Nephron (organoid): Measurements from ENCODE around the gene ARAP2.

ENCODE experiments used
- H3K27ac Mint-ChIP-seq, 3 experiments: 2 replicates each; pipeline ENCODE4 v1.8.0; 2020; ENCODE audit warnings: mixed read lengths in 3 of 3, mild to moderate bottlenecking in 2 of 3, moderate library complexity in 1 of 3
- H3K27me3 Mint-ChIP-seq: 2 replicates; pipeline ENCODE4 v1.8.0; 2021; ENCODE audit warnings: low read depth, mild to moderate bottlenecking, moderate library complexity, mixed read lengths
- H3K36me3 Mint-ChIP-seq: 2 replicates; pipeline ENCODE4 v1.8.0; 2020; ENCODE audit warnings: low read depth, mixed read lengths
- H3K4me1 Mint-ChIP-seq: 2 replicates; pipeline ENCODE4 v1.8.0; 2020; ENCODE audit warnings: mixed read lengths
- H3K4me3 Mint-ChIP-seq, 3 experiments: 2 replicates each; pipeline ENCODE4 v1.8.0; 2020; ENCODE audit warnings: mild to moderate bottlenecking in 3 of 3, mixed read lengths in 3 of 3, moderate library complexity in 2 of 3
- H3K9me3 Mint-ChIP-seq: 2 replicates; pipeline ENCODE4 v1.8.0; 2020; ENCODE audit warnings: mixed read lengths
- TF ChIP-seq, protein P1 (sequence below), 3 experiments: fragments of 200-600 bp; sonication (generic); IDR thresholded peaks; one replicate each; pipeline ENCODE4 v1.5.0; 2021; ENCODE audit warnings: antibody characterized with exemption in 3 of 3; ENCODE audit not compliant: unreplicated experiment in 3 of 3

ARAP2 gene

GRCh38 chr4:36086261-36086786, 158.0 kb downstream of the ARAP2 start:
- Mint-ChIP-seq H3K27ac (no peak overlapping the region), H3K36me3 (no peaks in the 10 kb centered on the region), H3K27me3 (no peaks in the 10 kb centered on the region), H3K4me3 (no peak overlapping the region), H3K9me3 (no peaks in the 10 kb centered on the region), H3K4me1 (peaks cover 4% of the 10 kb centered on the region)
- TF ChIP-seq, protein P1, sequence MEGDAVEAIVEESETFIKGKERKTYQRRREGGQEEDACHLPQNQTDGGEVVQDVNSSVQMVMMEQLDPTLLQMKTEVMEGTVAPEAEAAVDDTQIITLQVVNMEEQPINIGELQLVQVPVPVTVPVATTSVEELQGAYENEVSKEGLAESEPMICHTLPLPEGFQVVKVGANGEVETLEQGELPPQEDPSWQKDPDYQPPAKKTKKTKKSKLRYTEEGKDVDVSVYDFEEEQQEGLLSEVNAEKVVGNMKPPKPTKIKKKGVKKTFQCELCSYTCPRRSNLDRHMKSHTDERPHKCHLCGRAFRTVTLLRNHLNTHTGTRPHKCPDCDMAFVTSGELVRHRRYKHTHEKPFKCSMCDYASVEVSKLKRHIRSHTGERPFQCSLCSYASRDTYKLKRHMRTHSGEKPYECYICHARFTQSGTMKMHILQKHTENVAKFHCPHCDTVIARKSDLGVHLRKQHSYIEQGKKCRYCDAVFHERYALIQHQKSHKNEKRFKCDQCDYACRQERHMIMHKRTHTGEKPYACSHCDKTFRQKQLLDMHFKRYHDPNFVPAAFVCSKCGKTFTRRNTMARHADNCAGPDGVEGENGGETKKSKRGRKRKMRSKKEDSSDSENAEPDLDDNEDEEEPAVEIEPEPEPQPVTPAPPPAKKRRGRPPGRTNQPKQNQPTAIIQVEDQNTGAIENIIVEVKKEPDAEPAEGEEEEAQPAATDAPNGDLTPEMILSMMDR (IDR thresholded peaks at IDR 0.05; ENCODE audit: unreplicated experiment in 3 of 3) = no peak

DNA sequence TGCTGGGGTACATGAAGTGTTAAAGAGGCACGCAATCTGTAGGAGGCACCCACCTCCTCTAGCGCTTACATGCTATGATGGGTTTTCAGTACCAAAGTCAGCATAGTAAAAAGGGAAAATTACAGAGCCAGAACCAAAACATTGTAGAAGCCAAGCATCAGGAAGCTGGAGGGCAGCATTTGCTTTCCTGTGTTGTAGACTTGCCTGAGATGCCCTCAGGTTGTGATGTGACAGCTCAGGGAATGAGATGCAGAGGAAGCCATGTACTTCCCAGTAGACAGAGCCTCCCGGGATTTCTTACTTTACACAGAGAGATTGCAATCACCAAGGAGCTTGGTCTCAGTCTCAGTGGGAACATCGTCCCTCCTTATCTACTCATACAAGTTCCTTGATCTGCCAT, 161.5 kb downstream of the ARAP2 start:
- Mint-ChIP-seq H3K36me3 (no peaks in the 10 kb centered on the region), H3K4me3 (no peak overlapping the region), H3K27me3 (no peaks in the 10 kb centered on the region), H3K4me1 (no peaks in the 10 kb centered on the region), H3K27ac (no peak overlapping the region), H3K9me3 (no peaks in the 10 kb centered on the region)
- TF ChIP-seq, protein P1 (IDR thresholded peaks at IDR 0.05; ENCODE audit: unreplicated experiment in 3 of 3) = no peak

DNA sequence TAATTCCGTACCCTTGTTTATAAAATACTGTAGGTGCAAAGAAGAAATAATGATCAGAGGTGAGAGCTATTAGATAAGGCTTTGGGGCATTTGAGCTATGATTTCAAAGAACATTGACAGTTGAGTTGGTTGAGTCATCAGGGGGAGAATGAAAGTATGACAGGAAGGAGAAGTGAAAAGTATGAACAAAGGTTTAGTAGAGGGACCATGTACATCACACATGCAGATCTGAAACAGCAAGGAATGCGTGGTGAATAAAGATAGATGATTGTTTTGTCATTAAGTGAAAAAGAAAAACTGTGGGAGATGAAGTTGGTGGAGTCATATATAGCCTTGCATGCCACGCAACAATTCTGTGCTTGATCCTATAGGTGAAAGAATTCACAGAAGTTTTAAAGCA, 163.1 kb downstream of the ARAP2 start:
- no peak overlapping the region for H3K4me3 Mint-ChIP-seq
- H3K4me1 Mint-ChIP-seq = no peaks in the 10 kb centered on the region

DNA sequence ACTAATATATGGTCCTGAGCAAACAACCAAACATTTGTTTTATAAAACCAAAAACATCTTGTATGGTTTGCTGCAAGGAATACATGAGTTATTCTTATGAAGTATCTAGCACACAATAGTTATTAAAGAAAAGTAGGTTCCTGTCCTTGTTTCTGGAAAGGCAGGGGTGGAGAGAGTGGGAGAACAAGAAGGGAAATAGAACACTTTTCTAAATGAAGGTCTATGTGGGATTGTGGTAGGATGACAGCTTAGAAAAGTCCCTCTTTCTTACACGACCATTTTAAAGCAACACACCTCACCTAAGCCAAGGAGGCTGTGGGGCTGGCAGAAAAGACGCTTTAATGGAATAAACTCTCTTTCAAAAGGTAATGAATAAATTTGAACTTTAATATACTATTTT, 164.6 kb downstream of the ARAP2 start:
- TF ChIP-seq, protein P1 (IDR thresholded peaks at IDR 0.05; ENCODE audit: unreplicated experiment in 3 of 3) = no peak
- H3K27ac Mint-ChIP-seq = no peak overlapping the region
- no peaks in the 10 kb centered on the region for H3K4me1 Mint-ChIP-seq
- H3K4me3 Mint-ChIP-seq = no peak overlapping the region
- no peaks in the 10 kb centered on the region for H3K9me3 Mint-ChIP-seq
- H3K36me3 Mint-ChIP-seq = no peaks in the 10 kb centered on the region
- H3K27me3 Mint-ChIP-seq = no peaks in the 10 kb centered on the region

More for the DNA sequence above, 163.1 kb downstream of the ARAP2 start:
- no peak overlapping the region for H3K27ac Mint-ChIP-seq
- no peaks in the 10 kb centered on the region for H3K36me3 Mint-ChIP-seq
- H3K9me3 Mint-ChIP-seq = no peaks in the 10 kb centered on the region
- TF ChIP-seq, protein P1 (IDR thresholded peaks at IDR 0.05; ENCODE audit: unreplicated experiment in 3 of 3) = no peak
- no peaks in the 10 kb centered on the region for H3K27me3 Mint-ChIP-seq

DNA sequence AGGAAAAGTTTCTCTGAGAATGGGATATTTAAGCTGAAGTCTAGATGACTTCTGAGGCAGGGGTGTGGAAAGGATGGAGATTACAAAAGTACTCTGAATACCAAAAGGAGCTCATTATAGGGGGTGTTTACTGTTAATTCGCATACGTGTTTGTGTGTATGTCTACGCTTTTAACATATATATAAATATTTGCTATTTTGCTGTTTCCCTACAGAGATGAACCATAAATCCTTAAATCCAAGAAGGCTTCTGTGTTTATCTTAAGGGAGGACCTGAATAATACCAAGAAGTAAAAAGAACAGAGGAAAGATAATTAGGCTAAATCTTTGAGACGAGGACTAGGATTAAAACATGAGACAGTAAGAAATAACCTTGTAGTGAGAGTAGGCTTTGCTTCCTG, 166.0 kb downstream of the ARAP2 start:
- no peaks in the 10 kb centered on the region for H3K36me3 Mint-ChIP-seq
- H3K27ac Mint-ChIP-seq = no peak overlapping the region
- no peak overlapping the region for H3K4me3 Mint-ChIP-seq
- H3K4me1 Mint-ChIP-seq = no peaks in the 10 kb centered on the region
- TF ChIP-seq, protein P1 (IDR thresholded peaks at IDR 0.05; ENCODE audit: unreplicated experiment in 3 of 3) = no peak
- no peaks in the 10 kb centered on the region for H3K9me3 Mint-ChIP-seq
- no peaks in the 10 kb centered on the region for H3K27me3 Mint-ChIP-seq

GRCh38 chr4:36072529-36072928, 171.8 kb downstream of the ARAP2 start:
- H3K4me1 Mint-ChIP-seq = no peaks in the 10 kb centered on the region
- TF ChIP-seq, protein P1 (IDR thresholded peaks at IDR 0.05; ENCODE audit: unreplicated experiment in 3 of 3) = no peak

More at GRCh38 chr4:36072529-36072928, 171.8 kb downstream of the ARAP2 start:
- no peaks in the 10 kb centered on the region for H3K36me3 Mint-ChIP-seq
- no peaks in the 10 kb centered on the region for H3K27me3 Mint-ChIP-seq
- no peaks in the 10 kb centered on the region for H3K9me3 Mint-ChIP-seq
- H3K27ac Mint-ChIP-seq = no peak overlapping the region
- H3K4me3 Mint-ChIP-seq = no peak overlapping the region
